ENCODE results near the gene ACSL5. TPM values are rescaled to one million over a fixed set of nuclear protein-coding genes. Genes with fewer than 3 reads are reported as not detected.

ACSL5 gene
- total RNA-seq, 4 donors from 2014 or later: 7.4 to 30.6 (median 11.9) TPM

- no peaks in the 10 kb centered on the region for H3K9me3 ChIP-seq
- H3K27ac ChIP-seq: peak within 1 kb of the TSS; percentile 90
- DNase-seq: peak; percentile 81 to 82
- no peaks in the 10 kb centered on the region for H3K4me1 ChIP-seq
- intact Hi-C loops (cut with DNase I; ENCODE audit: low total_unique reads): no loop called here
- no peaks in the 10 kb centered on the region for H3K27me3 ChIP-seq
- no peaks in the 10 kb centered on the region for H3K36me3 ChIP-seq
- peak in 2 of 4 experiments; percentile 16 to 29 for TF ChIP-seq CTCF (IDR thresholded peaks at IDR 0.05)
- peak in 1 of 2 donors; percentile 39 for TF ChIP-seq POLR2A (IDR thresholded peaks at IDR 0.05)
- peak within 1 kb of the TSS; percentile 55 to 99 for H3K4me3 ChIP-seq
Measured at GRCh38 chr10:112446855-112447619, 73.1 kb downstream of the ACSL5 start, which contains the start of the genes VTI1A and ZDHHC6. Gene VTI1A (plus strand): TSS chr10:112447215. CDS start chr10:112447374, 159 bp downstream. Gene ZDHHC6 (minus strand): TSS chr10:112446914. CDS start chr10:112445436, 1,478 bp downstream.

- Histone ChIP-seq H3K9me3 (no peaks in the 10 kb centered on the region), H3K27me3 (no peaks in the 10 kb centered on the region), H3K4me1 (no peaks in the 10 kb centered on the region), H3K27ac (peak overlapping the region; percentile 90), H3K36me3 (no peaks in the 10 kb centered on the region), H3K4me3 (peak overlapping the region; percentile 55 to 99)
- TF ChIP-seq POLR2A (IDR thresholded peaks at IDR 0.05) (no peak), CTCF (IDR thresholded peaks at IDR 0.05) (no peak)
- no peak for DNase-seq
- intact Hi-C loops (cut with DNase I; ENCODE audit: low total_unique reads): no loop called here
Measured at GRCh38 chr10:112447620-112447928, 73.7 kb downstream of the ACSL5 start.

GRCh38 chr10:112448888-112449287, 75.0 kb downstream of the ACSL5 start:
- Histone ChIP-seq H3K27ac (no peak overlapping the region), H3K4me3 (no peak overlapping the region), H3K9me3 (no peaks in the 10 kb centered on the region), H3K36me3 (no peaks in the 10 kb centered on the region), H3K4me1 (no peaks in the 10 kb centered on the region), H3K27me3 (no peaks in the 10 kb centered on the region)
- intact Hi-C loops (cut with DNase I; ENCODE audit: low total_unique reads): no loop called here
- no peak for DNase-seq
- TF ChIP-seq POLR2A (IDR thresholded peaks at IDR 0.05) (no peak), CTCF (IDR thresholded peaks at IDR 0.05) (no peak)

GRCh38 chr10:112454910-112455779, 81.2 kb downstream of the ACSL5 start:
- TF ChIP-seq CTCF (IDR thresholded peaks at IDR 0.05): no peak

GRCh38 chr10:112456533-112456932, 82.6 kb downstream of the ACSL5 start:
- Histone ChIP-seq H3K4me1 (no peaks in the 10 kb centered on the region), H3K9me3 (no peaks in the 10 kb centered on the region), H3K27ac (no peak overlapping the region), H3K36me3 (no peaks in the 10 kb centered on the region), H3K27me3 (no peaks in the 10 kb centered on the region), H3K4me3 (no peak overlapping the region)
- no peak for DNase-seq
- intact Hi-C loops (cut with DNase I; ENCODE audit: low total_unique reads): no loop called here
- no peak for TF ChIP-seq POLR2A (IDR thresholded peaks at IDR 0.05)
- TF ChIP-seq CTCF (IDR thresholded peaks at IDR 0.05): no peak

More at GRCh38 chr10:112454910-112455779, 81.2 kb downstream of the ACSL5 start:
- no peaks in the 10 kb centered on the region for H3K27me3 ChIP-seq
- H3K36me3 ChIP-seq: no peaks in the 10 kb centered on the region
- no peaks in the 10 kb centered on the region for H3K9me3 ChIP-seq
- H3K4me1 ChIP-seq: no peaks in the 10 kb centered on the region
- H3K4me3 ChIP-seq: no peak overlapping the region
- no peak overlapping the region for H3K27ac ChIP-seq
- intact Hi-C loops (cut with DNase I; ENCODE audit: low total_unique reads): no loop called here
- no peak for DNase-seq
